ENCODE data around the gene NCS1.

DNA sequence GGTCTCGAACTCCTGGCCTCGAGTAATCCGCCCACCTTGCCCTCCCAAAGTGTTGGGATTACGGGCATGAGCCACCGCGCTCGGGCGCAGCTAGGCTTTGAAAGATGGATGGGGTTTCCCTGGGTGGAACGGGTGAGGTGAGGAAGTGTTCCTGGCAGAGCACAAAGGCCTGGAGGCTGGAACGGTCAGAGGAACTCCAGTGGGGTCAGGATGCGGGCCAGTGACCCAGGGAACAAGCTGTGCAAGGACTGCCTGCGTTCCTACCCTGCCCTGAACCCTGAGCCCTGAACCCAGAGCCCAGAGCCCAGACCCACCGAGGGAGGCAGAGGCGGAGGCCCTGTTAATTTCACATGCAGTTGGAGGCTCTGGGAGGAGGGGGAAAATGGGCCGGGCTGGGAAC is 23.4 kb downstream of the NCS1 start:
- TF ChIP-seq GATA2 (IDR thresholded peaks at IDR 0.05; ENCODE audit: low read depth, low read length) (no peak), GATA3 (IDR thresholded peaks at IDR 0.05; ENCODE audit: low read depth, low read length) (no peak)

All from SH-SY5Y (cell line).